Keratinocyte (primary cell): Measurements from ENCODE around the gene DCAF8. TPM values are rescaled to one million over a fixed set of nuclear protein-coding genes. Genes with fewer than 3 reads are reported as not detected.
A peak's percentile ranks its signal among the peaks of the same experiment; 100 is the strongest.

Experiments
- DNase-seq: peaks from one replicate; pipeline ENCODE4 v3.0.0-alpha.2; 2011; ENCODE audit warnings: low read depth, missing footprints, low spot score
- FAIRE-seq: peaks from 2 replicates; lab custom pipeline; 2011; peaks lifted over from hg19 to GRCh38; lab: Jason Lieb, UNC
- H2AFZ ChIP-seq: 2 replicates; pipeline ENCODE4 v1.6.0; 2012; ENCODE audit warnings: low read length, control low read depth, inconsistent platforms; ENCODE audit not compliant: control insufficient read depth
- H3K27ac ChIP-seq: 2 replicates; pipeline ENCODE4 v1.5.1; 2011; ENCODE audit warnings: low read length; ENCODE audit not compliant: control insufficient read depth, insufficient read depth
- H3K27me3 ChIP-seq: 3 replicates; pipeline ENCODE4 v1.6.0; 2011; ENCODE audit warnings: low read length; ENCODE audit not compliant: control insufficient read depth, insufficient read depth; ENCODE audit errors: extremely low read depth
- H3K36me3 ChIP-seq, 2 experiments: 2 replicates in 1 of 2; 3 replicates in 1 of 2; pipeline ENCODE4 v1.5.1; 2011; ENCODE audit warnings: low read length in 2 of 2, mild to moderate bottlenecking in 1 of 2; ENCODE audit not compliant: control insufficient read depth in 2 of 2, insufficient read depth in 2 of 2; ENCODE audit errors: extremely low read depth in 1 of 2
- H3K4me1 ChIP-seq: 3 replicates; pipeline ENCODE4 v1.5.1; 2011; ENCODE audit warnings: low read length; ENCODE audit not compliant: control insufficient read depth, insufficient read depth; ENCODE audit errors: extremely low read depth
- H3K4me2 ChIP-seq: 3 replicates; pipeline ENCODE4 v1.6.0; 2011; ENCODE audit warnings: low read depth, low read length; ENCODE audit not compliant: control insufficient read depth, insufficient read depth; ENCODE audit errors: extremely low read depth
- H3K4me3 ChIP-seq, 3 experiments: fragments of 200-600 bp in 1 of 3; sonication (generic) in 1 of 3; 2 replicates in 2 of 3; 3 replicates in 1 of 3; pipeline ENCODE4 v1.5.1; 2011 to 2016; ENCODE audit warnings: low read length in 3 of 3, mild to moderate bottlenecking in 3 of 3, control low read depth in 2 of 3, inconsistent platforms in 1 of 3, low read depth in 1 of 3, mixed read lengths in 1 of 3, mixed run types in 1 of 3, moderate library complexity in 1 of 3; ENCODE audit not compliant: control insufficient read depth in 2 of 3, insufficient read depth in 2 of 3; ENCODE audit errors: extremely low read depth in 1 of 3
- H3K79me2 ChIP-seq: 2 replicates; pipeline ENCODE4 v1.6.0; 2012; ENCODE audit warnings: low read length; ENCODE audit not compliant: control insufficient read depth, insufficient read depth
- H3K9ac ChIP-seq: 3 replicates; pipeline ENCODE4 v1.6.0; 2011; ENCODE audit warnings: low read length; ENCODE audit not compliant: control insufficient read depth, insufficient read depth; ENCODE audit errors: extremely low read depth
- H3K9me1 ChIP-seq: 3 replicates; pipeline ENCODE4 v1.6.0; 2011; ENCODE audit warnings: low read length; ENCODE audit not compliant: control insufficient read depth, insufficient read depth; ENCODE audit errors: extremely low read depth
- H3K9me3 ChIP-seq: 2 replicates; pipeline ENCODE4 v1.5.1; 2012; ENCODE audit warnings: low read depth, low read length; ENCODE audit not compliant: control insufficient read depth
- H4K20me1 ChIP-seq: 3 replicates; pipeline ENCODE4 v1.6.0; 2011; ENCODE audit warnings: low read length; ENCODE audit not compliant: control insufficient read depth, insufficient read depth; ENCODE audit errors: extremely low read depth
- EZH2 ChIP-seq: IDR thresholded peaks from one replicate; pipeline ENCODE4 v1.6.1; 2012; ENCODE audit warnings: inconsistent platforms, mild to moderate bottlenecking, low read length, moderate library complexity
- dilution Hi-C: fragments of 300-500 bp; cut with MboI; formaldehyde crosslinking; loops from one replicate; pipeline ENCODE4 v1.7.0; 2020; ENCODE audit warnings: low sequenced_read_pairs; ENCODE audit not compliant: extremely low pct_ligation_motif_present
- polyA plus RNA-seq, 5 experiments: library from polyadenylated mRNA; depleted of rRNA in 3 of 5; stranded (reverse) in 3 of 5; stranded (forward) in 1 of 5; unstranded in 1 of 5; fragments of >200 nt; gene quantifications; 1 replicate in 1 of 5; 2 replicates in 3 of 5; 3 replicates in 1 of 5; pipeline versions ENCODE4 v1.2.1 to v1.2.3, GENCODE V29; 2011 to 2012; ENCODE audit warnings: missing spikeins in 2 of 5, low read depth in 1 of 5, low replicate concordance in 1 of 5
- TF ChIP-seq, protein P1 (sequence below), 3 experiments: IDR thresholded peaks in 1 of 3; conservative IDR thresholded peaks in 1 of 3; optimal IDR thresholded peaks in 1 of 3; 2 replicates in 2 of 3; 3 replicates in 1 of 3; pipeline versions ENCODE3 to v1.5.1; 2011; ENCODE audit warnings: low read length in 3 of 3, mild to moderate bottlenecking in 3 of 3, moderate library complexity in 2 of 3, control low read depth in 1 of 3, inconsistent platforms in 1 of 3; ENCODE audit not compliant: insufficient read depth in 2 of 3; ENCODE audit errors: extremely low read depth in 1 of 3

DCAF8 gene
- polyA plus RNA-seq, 1 donor (not counting 4 experiments of a cell fraction or from before 2014, with no cell fraction given) = 81.2 TPM

DNA sequence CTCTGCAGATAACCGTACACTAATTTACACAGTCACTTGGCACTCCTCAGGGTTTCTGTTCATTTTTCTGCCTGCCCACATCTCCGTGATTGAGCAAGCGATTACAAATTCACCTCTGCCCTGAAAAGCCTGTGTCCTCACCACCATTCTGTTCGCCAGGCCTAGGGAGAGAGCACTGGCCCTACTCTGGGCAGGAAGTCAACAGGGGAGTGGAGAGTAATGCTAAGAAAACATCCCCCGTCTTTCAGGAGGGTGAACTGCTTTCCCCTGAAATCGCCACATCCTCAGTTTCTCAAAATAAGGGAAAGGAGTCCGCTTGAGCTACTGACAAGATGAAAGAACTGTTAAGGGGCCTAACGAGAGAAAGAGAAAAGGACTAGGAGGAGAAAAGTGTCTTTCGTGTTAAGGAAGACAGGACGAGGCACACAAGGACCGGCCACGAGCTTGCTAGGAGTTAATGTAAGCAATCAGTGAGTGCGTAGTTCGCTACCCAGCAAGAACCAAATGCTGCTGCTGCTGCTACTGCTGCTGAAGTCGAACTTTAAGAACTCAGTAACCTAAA is 22.0 kb upstream of the DCAF8 start:
- Histone ChIP-seq H3K4me3 (peak overlapping the region; percentile 86 to 95 (median 94)), H3K9me3 (no peaks in the 10 kb centered on the region), H3K9me1 (no peaks in the 10 kb centered on the region), H3K4me1 (no peaks in the 10 kb centered on the region), H3K4me2 (peak overlapping the region; percentile 80), H3K36me3 (peaks cover 21 to 27% of the 10 kb centered on the region in 2 experiments), H4K20me1 (no peaks in the 10 kb centered on the region), H3K9ac (peak overlapping the region; percentile 94), H2AFZ (peak overlapping the region; percentile 92), H3K27ac (peak overlapping the region; percentile 86), H3K27me3 (no peaks in the 10 kb centered on the region), H3K79me2 (peaks cover 17% of the 10 kb centered on the region)
- TF ChIP-seq, protein P1, sequence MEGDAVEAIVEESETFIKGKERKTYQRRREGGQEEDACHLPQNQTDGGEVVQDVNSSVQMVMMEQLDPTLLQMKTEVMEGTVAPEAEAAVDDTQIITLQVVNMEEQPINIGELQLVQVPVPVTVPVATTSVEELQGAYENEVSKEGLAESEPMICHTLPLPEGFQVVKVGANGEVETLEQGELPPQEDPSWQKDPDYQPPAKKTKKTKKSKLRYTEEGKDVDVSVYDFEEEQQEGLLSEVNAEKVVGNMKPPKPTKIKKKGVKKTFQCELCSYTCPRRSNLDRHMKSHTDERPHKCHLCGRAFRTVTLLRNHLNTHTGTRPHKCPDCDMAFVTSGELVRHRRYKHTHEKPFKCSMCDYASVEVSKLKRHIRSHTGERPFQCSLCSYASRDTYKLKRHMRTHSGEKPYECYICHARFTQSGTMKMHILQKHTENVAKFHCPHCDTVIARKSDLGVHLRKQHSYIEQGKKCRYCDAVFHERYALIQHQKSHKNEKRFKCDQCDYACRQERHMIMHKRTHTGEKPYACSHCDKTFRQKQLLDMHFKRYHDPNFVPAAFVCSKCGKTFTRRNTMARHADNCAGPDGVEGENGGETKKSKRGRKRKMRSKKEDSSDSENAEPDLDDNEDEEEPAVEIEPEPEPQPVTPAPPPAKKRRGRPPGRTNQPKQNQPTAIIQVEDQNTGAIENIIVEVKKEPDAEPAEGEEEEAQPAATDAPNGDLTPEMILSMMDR (optimal IDR thresholded peaks at IDR 0.05 in 1 of 3, IDR thresholded peaks at IDR 0.05 in 1 of 3, conservative IDR thresholded peaks at IDR 0.05 in 1 of 3; ENCODE audit: extremely low read depth in 1 of 3, insufficient read depth in 2 of 3, low read length in 3 of 3) = no peak
- TF ChIP-seq EZH2 = no peak
- dilution Hi-C loops = no loop called here
- FAIRE-seq = no peak
- DNase-seq = no peak

DNA sequence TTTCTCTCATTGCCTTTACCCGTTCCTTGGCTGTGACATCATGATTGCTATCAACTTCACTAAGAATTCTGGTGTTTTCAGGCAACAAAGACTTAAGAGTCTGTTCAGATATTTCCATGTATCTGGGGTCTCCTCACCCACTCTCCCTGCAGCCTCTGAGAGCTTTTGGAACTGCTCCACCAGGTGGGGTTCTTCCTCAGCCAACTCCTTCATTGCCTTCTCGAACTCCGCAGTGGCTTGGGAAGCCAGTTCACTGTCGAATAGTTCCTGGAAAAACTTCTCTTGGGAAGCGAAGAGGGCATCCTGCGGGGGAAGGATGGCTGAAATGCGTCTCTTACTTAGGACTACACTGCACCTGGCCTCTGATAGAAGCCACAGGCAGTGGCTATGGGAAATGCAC is 20.5 kb upstream of the DCAF8 start:
- no peak overlapping the region for H3K4me2 ChIP-seq
- no peak overlapping the region for H3K4me3 ChIP-seq
- H3K9me3 ChIP-seq = no peaks in the 10 kb centered on the region
- no peak overlapping the region for H3K9ac ChIP-seq
- no peaks in the 10 kb centered on the region for H3K4me1 ChIP-seq
- peaks cover 17% of the 10 kb centered on the region for H3K79me2 ChIP-seq
- peaks cover 30 to 36% of the 10 kb centered on the region in 2 experiments for H3K36me3 ChIP-seq
- no peak overlapping the region for H3K27ac ChIP-seq
- FAIRE-seq (no peak), DNase-seq (no peak)
- no peaks in the 10 kb centered on the region for H4K20me1 ChIP-seq
- no peak overlapping the region for H2AFZ ChIP-seq
- dilution Hi-C loops = no loop called here
- H3K27me3 ChIP-seq = no peaks in the 10 kb centered on the region
- H3K9me1 ChIP-seq = no peaks in the 10 kb centered on the region
- TF ChIP-seq, protein P1 (optimal IDR thresholded peaks at IDR 0.05 in 1 of 3, IDR thresholded peaks at IDR 0.05 in 1 of 3, conservative IDR thresholded peaks at IDR 0.05 in 1 of 3; ENCODE audit: extremely low read depth in 1 of 3, insufficient read depth in 2 of 3, low read length in 3 of 3) = no peak
- TF ChIP-seq EZH2 = no peak
